Urothelium cell line (cell line): ENCODE measurements around the gene LTBP1.
A peak's percentile ranks its signal among the peaks of the same experiment; 100 is the strongest.
"Not testable (repeated sequence)": the region's sequence is repeated elsewhere in the genome, so short reads cannot be mapped to it uniquely, and the experiment has no call there.

Experiments
- DNase-seq: peaks from one replicate; pipeline ENCODE4 v3.0.0; 2011; ENCODE audit warnings: low spot score, mixed read lengths
- FAIRE-seq: peaks from 2 replicates; lab custom pipeline; 2011; peaks lifted over from hg19 to GRCh38; lab: Jason Lieb, UNC

Gene LTBP1

DNA sequence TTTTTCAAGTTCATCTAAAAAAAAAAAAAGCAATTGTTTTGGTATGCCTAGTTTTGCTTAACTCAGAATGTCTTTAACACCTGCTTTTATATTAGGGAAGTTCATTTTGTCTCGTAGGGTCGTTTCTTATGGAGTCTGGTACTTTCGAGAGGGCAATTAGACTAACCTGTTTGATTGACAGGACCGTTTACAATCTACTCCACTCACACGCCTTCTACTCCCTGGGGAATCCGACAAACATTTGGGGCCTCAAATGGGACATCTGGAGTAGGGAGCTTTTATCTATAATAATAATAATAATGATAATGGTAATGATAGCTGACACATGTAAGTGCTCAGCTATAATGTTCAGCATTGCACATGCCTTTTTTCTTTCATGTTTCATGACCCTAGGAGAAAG, 268.1 kb downstream of the LTBP1 start:
- no peak for DNase-seq
- FAIRE-seq: no peak

- FAIRE-seq (no peak), DNase-seq (no peak)
Measured at GRCh38 chr2:33215299-33215698, 268.5 kb downstream of the LTBP1 start.

- FAIRE-seq (no peak), DNase-seq (no peak)
Measured at GRCh38 chr2:33215983-33216382, 269.2 kb downstream of the LTBP1 start.

DNA sequence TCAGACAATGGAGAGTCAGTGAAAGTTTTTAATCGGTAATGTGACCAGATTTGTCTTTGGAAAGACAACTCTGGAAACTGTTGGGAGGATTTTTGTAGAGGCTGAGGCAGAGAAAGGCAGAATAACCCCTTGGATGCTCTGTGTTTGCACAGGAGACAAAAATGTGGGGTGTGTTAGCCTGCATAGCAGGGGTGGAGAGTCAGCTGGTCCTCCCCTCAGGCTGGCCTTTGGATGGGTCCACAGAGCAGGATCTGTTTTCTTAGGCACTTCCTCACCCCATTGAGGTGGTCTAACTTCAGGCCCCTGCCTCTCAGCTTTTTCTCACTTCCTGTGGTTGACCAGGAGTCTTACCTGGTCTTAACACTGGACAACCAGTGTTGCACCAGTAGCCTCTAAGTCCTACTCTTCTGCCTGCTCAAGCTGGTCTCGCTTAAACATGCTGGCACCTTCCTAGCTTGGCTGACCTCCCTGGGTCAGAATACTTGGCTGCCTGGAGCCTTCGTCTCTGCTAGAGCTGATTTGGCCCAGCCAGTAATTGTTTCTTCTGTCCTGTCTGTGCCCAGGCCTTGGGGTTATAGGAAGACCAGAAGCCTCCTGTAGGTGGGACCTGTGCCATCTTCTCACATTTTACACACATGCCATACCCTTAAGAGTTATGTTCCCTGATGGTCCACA, 269.9 kb downstream of the LTBP1 start:
- no peak for DNase-seq

GRCh38 chr2:33217406-33217805, 270.7 kb downstream of the LTBP1 start:
- FAIRE-seq: no peak
- DNase-seq: no peak

More for the DNA sequence above, 269.9 kb downstream of the LTBP1 start:
- FAIRE-seq: no peak

DNA sequence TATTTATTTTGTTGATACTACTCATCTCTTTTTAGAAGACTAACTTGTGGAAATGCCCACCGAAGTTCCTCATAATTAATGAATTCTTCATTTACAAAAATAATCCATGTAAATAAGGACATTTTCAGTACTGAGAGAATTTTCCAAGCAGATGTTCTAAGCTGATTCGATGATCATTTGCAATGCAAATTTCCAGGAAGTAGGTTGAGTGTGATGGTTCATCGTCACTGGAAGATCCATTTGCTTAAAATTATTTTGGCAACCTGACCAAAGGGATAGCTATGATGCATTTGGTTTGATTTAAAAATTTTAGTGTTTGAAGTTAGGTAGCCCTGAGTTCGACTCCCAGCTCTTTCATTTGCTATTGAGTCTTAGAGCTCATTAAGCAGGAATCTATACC, 272.4 kb downstream of the LTBP1 start:
- no peak for FAIRE-seq
- DNase-seq: no peak

DNA sequence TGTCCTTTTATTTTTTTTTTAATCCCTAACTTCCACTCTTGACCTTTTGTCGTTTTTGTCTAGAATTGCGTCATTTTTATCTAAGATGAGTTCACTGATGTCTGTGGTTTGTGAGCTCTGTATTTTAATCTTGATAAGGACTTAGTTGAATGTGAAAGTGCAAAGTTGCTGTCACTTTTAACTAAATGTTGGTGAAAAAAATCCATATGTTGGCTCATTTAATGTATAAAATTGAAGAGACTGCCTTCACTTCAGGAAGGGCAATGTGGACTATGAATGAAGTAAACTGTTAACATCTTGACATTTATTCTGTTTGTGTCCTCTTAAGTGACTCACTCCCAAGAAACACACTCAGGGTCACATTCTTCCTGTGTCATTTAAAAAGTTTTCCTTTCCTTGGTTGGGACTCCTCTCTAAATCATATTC, 273.1 kb downstream of the LTBP1 start:
- DNase-seq (no peak), FAIRE-seq (no peak)

GRCh38 chr2:33220533-33220932, 273.8 kb downstream of the LTBP1 start:
- FAIRE-seq: no peak

GRCh38 chr2:33221046-33221784, 274.5 kb downstream of the LTBP1 start:
- no peak for DNase-seq
- FAIRE-seq: no peak

More at GRCh38 chr2:33220533-33220932, 273.8 kb downstream of the LTBP1 start:
- no peak for DNase-seq

- FAIRE-seq: peak; percentile 61
- no peak for DNase-seq
Measured at GRCh38 chr2:33222309-33222708, 275.6 kb downstream of the LTBP1 start.

GRCh38 chr2:33223856-33224255, 277.1 kb downstream of the LTBP1 start:
- DNase-seq: no peak
- no peak for FAIRE-seq

- FAIRE-seq: no peak
- no peak for DNase-seq
Measured at GRCh38 chr2:33225350-33225749, 278.6 kb downstream of the LTBP1 start.

GRCh38 chr2:33226546-33226945, 279.8 kb downstream of the LTBP1 start:
- no peak for FAIRE-seq
- no peak for DNase-seq

- no peak for DNase-seq
- FAIRE-seq: no peak
Measured at GRCh38 chr2:33229646-33230045, 282.9 kb downstream of the LTBP1 start.

DNA sequence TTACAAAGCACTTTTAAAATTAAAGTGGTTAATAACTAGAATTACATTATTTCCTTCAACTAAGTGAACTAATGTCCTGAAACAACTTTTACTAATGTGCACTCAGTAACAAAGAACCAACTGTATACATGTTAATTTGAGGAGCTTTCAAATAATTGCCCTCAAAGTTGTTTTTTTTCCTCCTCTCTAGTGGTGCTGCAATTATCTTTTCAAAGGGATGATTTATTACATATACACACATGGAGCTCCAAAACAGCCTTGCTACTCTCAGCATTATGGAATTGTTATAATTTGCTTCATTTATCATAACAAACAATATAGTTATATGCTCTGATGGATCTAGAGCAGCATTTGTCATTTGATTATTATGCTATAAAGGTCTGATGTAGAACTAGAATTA, 283.4 kb downstream of the LTBP1 start:
- FAIRE-seq (no peak), DNase-seq (no peak)

DNA sequence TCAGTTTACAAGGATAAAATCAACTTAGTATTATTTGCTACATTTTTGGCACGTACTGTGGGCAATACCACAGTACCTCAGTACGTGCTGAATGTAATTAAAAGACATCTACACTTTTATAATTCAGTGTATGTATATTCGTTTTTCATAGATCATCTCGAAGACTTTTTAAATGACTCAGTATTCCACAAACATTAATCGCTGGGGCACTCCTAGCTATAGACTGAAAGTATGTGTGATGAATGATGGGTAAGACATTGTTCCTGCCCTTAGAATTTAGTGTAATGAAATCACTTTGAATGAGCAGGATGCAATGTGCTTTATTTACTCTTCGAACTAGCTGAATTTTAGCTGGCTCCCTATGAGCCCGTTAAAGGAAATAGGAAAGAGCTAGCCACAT, 284.1 kb downstream of the LTBP1 start:
- FAIRE-seq (no peak), DNase-seq (no peak)

DNA sequence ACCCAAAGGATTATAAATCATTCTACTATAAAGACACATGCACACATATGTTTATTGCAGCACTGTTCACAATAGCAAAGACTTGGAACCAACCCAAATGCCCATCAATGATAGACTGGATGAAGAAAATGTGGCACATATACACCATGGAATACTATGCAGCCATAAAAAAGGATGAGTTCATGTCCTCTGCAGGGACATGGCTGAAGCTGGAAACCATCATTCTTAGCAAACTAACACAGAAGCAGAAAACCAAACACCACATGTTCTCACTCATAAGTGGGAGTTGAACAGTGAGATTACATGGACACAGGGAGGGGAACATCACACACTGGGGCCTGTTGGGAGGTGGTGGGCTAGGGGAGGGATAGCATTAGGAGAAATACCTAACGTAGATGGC, 288.8 kb downstream of the LTBP1 start:
- not testable (repeated sequence) for DNase-seq, FAIRE-seq

DNA sequence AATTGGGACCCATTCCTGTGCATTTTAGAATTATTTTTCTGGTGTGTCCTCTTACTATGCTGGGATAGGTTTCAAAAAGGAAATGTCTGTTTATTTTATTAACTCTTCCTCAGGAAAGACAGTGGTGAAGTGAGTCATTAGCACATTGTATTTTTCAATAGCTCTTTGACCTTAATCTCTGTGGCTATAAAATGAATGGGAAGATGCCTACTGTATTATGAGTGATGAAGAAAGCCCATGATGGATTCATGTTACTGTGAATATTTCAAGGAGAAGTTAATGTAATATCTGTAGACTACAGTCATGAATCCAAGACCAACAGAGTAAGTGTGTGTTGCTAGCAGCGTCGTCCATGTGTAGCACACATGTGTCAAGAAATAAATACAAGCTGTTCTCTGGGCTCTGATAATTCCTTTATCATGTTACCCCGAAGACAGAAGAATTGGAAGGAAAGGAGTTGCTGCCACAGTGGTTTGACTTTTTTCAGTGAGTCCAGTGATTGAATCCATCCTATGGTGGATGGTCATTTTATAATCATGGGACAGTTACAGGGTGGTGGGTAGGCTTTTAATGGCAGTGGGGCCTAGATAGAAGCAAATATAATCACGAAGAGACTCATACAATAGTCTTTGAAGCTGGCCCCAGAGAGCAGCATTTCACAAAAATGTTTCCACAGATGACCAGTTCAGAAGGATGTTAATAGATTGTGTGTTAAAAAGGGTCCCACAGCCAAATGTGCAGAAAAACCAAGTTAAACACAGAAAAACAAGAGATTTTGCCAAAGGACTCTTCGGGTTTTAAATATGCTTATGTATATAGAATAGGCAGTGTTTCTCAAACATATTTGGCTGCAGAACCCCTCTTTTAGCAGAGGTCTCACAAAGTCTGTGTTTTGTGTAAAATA, 290.0 kb downstream of the LTBP1 start:
- no peak for FAIRE-seq
- DNase-seq: no peak

- FAIRE-seq (no peak), DNase-seq (no peak)
Measured at GRCh38 chr2:33238111-33238510, 291.4 kb downstream of the LTBP1 start.

DNA sequence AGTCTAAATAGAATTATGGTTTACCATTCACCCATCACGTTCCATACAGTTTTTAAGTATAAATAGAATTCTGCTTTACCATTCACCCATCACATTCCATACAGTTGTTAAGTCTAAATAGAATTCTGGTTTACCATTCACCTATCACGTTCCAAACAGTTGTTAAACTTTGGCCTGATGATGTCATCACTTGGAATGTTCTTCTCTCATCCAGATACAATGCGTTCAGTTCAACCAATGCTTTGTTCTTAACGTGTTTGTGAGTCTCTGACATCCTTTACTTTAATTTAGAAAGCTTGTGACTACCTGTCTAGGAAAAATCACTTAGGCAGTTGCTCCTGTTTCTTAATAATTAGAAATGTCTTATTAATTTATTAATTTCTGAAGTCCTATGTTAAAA, 293.4 kb downstream of the LTBP1 start:
- peak; percentile 35 for DNase-seq
- no peak for FAIRE-seq

GRCh38 chr2:33241072-33241471, 294.3 kb downstream of the LTBP1 start:
- FAIRE-seq (peak; percentile 27), DNase-seq (no peak)
